Measurements from ENCODE around the gene KLHL14.

- TF ChIP-seq, protein P1, sequence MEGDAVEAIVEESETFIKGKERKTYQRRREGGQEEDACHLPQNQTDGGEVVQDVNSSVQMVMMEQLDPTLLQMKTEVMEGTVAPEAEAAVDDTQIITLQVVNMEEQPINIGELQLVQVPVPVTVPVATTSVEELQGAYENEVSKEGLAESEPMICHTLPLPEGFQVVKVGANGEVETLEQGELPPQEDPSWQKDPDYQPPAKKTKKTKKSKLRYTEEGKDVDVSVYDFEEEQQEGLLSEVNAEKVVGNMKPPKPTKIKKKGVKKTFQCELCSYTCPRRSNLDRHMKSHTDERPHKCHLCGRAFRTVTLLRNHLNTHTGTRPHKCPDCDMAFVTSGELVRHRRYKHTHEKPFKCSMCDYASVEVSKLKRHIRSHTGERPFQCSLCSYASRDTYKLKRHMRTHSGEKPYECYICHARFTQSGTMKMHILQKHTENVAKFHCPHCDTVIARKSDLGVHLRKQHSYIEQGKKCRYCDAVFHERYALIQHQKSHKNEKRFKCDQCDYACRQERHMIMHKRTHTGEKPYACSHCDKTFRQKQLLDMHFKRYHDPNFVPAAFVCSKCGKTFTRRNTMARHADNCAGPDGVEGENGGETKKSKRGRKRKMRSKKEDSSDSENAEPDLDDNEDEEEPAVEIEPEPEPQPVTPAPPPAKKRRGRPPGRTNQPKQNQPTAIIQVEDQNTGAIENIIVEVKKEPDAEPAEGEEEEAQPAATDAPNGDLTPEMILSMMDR (IDR thresholded peaks at IDR 0.05), result no peak
- TF ChIP-seq POLR2A (IDR thresholded peaks at IDR 0.05), result no peak
Observed at GRCh38 chr18:32684096-32684495, 88.7 kb downstream of the KLHL14 start.

All from breast epithelium (tissue), 3 donors.